Gastrocnemius medialis (tissue), 4 donors: ENCODE results near the gene PTPRN2. TPM values are rescaled to one million over a fixed set of nuclear protein-coding genes. Genes with fewer than 3 reads are reported as not detected.

Experiments used
- ATAC-seq, 2 donors: fragments of 150-250 bp; one replicate each; pipeline ENCODE4 v1.9.1; 2016
- DNase-seq, 2 donors: peaks; one replicate each; pipeline ENCODE4 v3.0.0-alpha.2; 2019
- H3K27ac ChIP-seq, 4 donors: fragments of 200-600 bp; sonication (generic); 1 replicate in 1 of 4; 2 replicates in 3 of 4; pipeline ENCODE4 v1.5.1; 2016 to 2018; ENCODE audit warnings: mild to moderate bottlenecking in 2 of 4, moderate library complexity in 1 of 4
- H3K27me3 ChIP-seq, 3 donors: fragments of 200-600 bp; sonication (generic) in 2 of 3; 1 replicate in 1 of 3; 2 replicates in 2 of 3; pipeline versions ENCODE4 v1.5.1 to v1.6.0; 2016 to 2019; ENCODE audit warnings: mild to moderate bottlenecking in 1 of 3, moderate library complexity in 1 of 3
- H3K36me3 ChIP-seq, 2 donors: fragments of 200-600 bp; sonication (generic) in 1 of 2; one replicate each; pipeline ENCODE4 v1.5.1; 2017 to 2018
- H3K4me1 ChIP-seq, 2 donors: fragments of 200-600 bp; sonication (generic) in 1 of 2; one replicate each; pipeline ENCODE4 v1.5.1; 2016 to 2017; ENCODE audit warnings: mild to moderate bottlenecking in 2 of 2
- H3K4me3 ChIP-seq, 4 donors: fragments of 200-600 bp; sonication (generic) in 3 of 4; 1 replicate in 1 of 4; 2 replicates in 3 of 4; pipeline ENCODE4 v1.5.1; 2016 to 2019; ENCODE audit warnings: mild to moderate bottlenecking in 2 of 4
- H3K9me3 ChIP-seq, 3 donors: fragments of 200-600 bp; sonication (generic) in 2 of 3; 1 replicate in 1 of 3; 2 replicates in 2 of 3; pipeline ENCODE4 v1.5.1; 2016 to 2019
- CTCF ChIP-seq, 5 experiments: fragments of 450-650 bp in 3 of 5; fragments of 200-600 bp in 2 of 5; sonication (generic) in 2 of 5; IDR thresholded peaks in 4 of 5; conservative IDR thresholded peaks in 1 of 5; 1 replicate in 4 of 5; 2 replicates in 1 of 5; pipeline ENCODE4 v1.5.1; 2016 to 2019; ENCODE audit warnings: antibody characterized with exemption in 5 of 5, mild to moderate bottlenecking in 3 of 5, moderate library complexity in 3 of 5
- POLR2A ChIP-seq, 2 donors: fragments of 450-650 bp; IDR thresholded peaks; one replicate each; pipeline ENCODE4 v1.6.1; 2017; ENCODE audit warnings: antibody characterized with exemption in 2 of 2, mild to moderate bottlenecking in 2 of 2, moderate library complexity in 2 of 2
- in situ Hi-C, 4 donors: fragments of 200-750 bp; cut with MboI; loops; one replicate each; pipeline versions ENCODE4 v1.15.0 to v1.8.0; 2017; ENCODE audit warnings: low sequenced_read_pairs in 4 of 4
- intact Hi-C: fragments of 100-400 bp; cut with DNase I; formaldehyde crosslinking; loops from one replicate; pipeline ENCODE4 v1.15.1; 2023; ENCODE audit warnings: low total_unique reads
- total RNA-seq, 4 donors: library from RNA; depleted of rRNA; stranded (reverse); fragments of >200 nt; gene quantifications; one replicate each; pipeline versions ENCODE4 v1.1.0 to v1.2.3, GENCODE V29; 2016

PTPRN2 gene
- total RNA-seq, 4 donors from 2014 or later, result 0.66 to 0.85 (median 0.81) TPM

GRCh38 chr7:157952050-157952667 lies 635.5 kb downstream of the PTPRN2 start:
- no peaks in the 10 kb centered on the region for H3K4me1 ChIP-seq
- no peak overlapping the region for H3K27ac ChIP-seq
- no peaks in the 10 kb centered on the region for H3K36me3 ChIP-seq
- intact Hi-C loops, result no loop called here
- no peak for DNase-seq
- ATAC-seq, result no peak
- TF ChIP-seq CTCF (IDR thresholded peaks at IDR 0.05 in 4 of 5, conservative IDR thresholded peaks at IDR 0.05 in 1 of 5), result no peak
- TF ChIP-seq POLR2A (IDR thresholded peaks at IDR 0.05), result no peak
- in situ Hi-C loops, result no loop called here
- no peaks in the 10 kb centered on the region for H3K9me3 ChIP-seq
- H3K27me3 ChIP-seq, result no peaks in the 10 kb centered on the region
- H3K4me3 ChIP-seq, result no peak overlapping the region

DNA sequence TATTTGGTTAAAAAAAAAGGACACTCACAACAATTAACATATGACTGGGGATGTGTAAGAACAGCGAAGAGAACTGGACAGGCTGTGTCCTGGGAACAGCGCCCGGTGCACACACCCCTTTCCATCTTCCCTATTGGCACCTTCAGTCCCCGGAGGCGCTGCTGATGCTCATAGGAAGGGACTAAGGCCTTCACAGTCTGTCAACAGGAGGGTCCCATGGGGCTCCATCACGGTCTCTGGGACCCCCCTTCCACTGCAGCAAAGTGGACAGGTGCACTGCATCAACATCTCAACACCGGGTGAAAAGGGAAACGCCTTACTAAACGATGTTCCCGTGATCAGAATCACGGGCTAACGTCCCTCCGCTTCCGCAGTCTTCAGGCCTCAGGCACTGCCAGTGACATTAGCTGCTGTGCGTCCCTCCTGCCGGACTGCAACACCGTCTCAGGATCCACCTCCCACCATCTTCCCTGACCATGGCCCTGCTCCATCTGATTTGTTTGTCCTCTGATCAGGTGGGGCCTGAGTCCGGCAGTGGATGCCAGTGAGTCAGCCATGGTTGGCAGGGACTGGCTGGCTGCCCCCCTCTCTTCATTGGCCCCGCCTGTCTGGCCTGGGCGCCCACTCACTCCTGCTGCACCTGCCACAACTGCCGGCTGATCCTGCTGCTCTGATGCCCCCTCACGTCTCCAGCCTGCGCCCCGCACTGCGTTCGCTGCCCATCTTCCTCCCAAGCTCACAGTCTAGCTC lies 636.1 kb downstream of the PTPRN2 start:
- no peak for ATAC-seq
- Histone ChIP-seq H3K9me3 (no peaks in the 10 kb centered on the region), H3K27me3 (no peaks in the 10 kb centered on the region), H3K36me3 (no peaks in the 10 kb centered on the region), H3K4me1 (no peaks in the 10 kb centered on the region), H3K27ac (no peak overlapping the region), H3K4me3 (no peak overlapping the region)
- DNase-seq, result no peak
- intact Hi-C loops (no loop called here), in situ Hi-C loops (no loop called here)
- TF ChIP-seq CTCF (IDR thresholded peaks at IDR 0.05 in 4 of 5, conservative IDR thresholded peaks at IDR 0.05 in 1 of 5), result no peak
- no peak for TF ChIP-seq POLR2A (IDR thresholded peaks at IDR 0.05)

GRCh38 chr7:157949711-157950110 lies 637.9 kb downstream of the PTPRN2 start:
- no peaks in the 10 kb centered on the region for H3K9me3 ChIP-seq
- H3K27ac ChIP-seq, result no peak overlapping the region
- H3K4me3 ChIP-seq, result no peak overlapping the region
- no peaks in the 10 kb centered on the region for H3K36me3 ChIP-seq
- in situ Hi-C loops, result no loop called here
- no peaks in the 10 kb centered on the region for H3K4me1 ChIP-seq
- intact Hi-C loops, result no loop called here
- DNase-seq, result no peak
- no peak for TF ChIP-seq POLR2A (IDR thresholded peaks at IDR 0.05)
- TF ChIP-seq CTCF (IDR thresholded peaks at IDR 0.05 in 4 of 5, conservative IDR thresholded peaks at IDR 0.05 in 1 of 5), result no peak
- H3K27me3 ChIP-seq, result no peaks in the 10 kb centered on the region
- ATAC-seq, result no peak

GRCh38 chr7:157947504-157947903 lies 640.1 kb downstream of the PTPRN2 start:
- ATAC-seq, result no peak
- in situ Hi-C loops (no loop called here), intact Hi-C loops (no loop called here)
- Histone ChIP-seq H3K27me3 (no peaks in the 10 kb centered on the region), H3K4me3 (no peak overlapping the region), H3K4me1 (no peaks in the 10 kb centered on the region), H3K27ac (no peak overlapping the region), H3K36me3 (no peaks in the 10 kb centered on the region), H3K9me3 (no peaks in the 10 kb centered on the region)
- DNase-seq, result no peak
- TF ChIP-seq CTCF (IDR thresholded peaks at IDR 0.05 in 4 of 5, conservative IDR thresholded peaks at IDR 0.05 in 1 of 5) (no peak), POLR2A (IDR thresholded peaks at IDR 0.05) (no peak)
